ENCODE results near the gene MCMBP.

The MCMBP gene

DNA sequence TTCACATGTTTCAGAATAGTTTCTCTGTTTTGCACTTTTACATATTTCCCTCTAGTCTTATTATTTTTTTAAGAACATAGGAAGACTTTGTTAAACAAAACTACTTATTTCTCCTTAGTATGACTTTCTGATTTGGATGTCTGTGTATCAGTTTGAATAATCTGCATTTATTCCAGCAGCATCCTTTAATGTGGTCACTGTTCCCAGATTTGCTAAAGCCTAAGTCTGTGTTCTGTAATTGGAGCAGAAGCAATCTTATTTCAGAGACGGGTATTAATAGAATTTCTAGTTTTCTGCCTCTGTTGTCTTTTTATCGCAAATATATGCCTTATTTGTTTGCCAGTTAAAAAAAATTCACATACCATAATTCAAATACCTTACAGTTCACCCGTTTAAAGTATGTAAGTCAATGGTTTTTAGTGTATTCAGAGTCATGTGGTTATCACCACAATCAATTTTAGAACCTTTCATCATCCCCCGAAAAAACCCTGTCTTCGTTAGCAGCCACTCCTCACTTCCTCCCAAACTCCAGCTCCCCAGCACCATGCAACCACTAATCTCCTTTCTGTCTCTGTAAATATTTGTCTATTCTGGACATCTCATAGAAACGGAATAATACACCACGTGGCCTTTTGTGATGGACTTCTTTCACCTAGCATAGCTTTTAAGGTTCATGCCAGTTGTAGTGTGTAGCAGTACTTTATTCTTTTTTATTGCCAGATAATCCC is 88.1 kb downstream of the MCMBP start:
- TF ChIP-seq ZNF274 (IDR thresholded peaks at IDR 0.05; ENCODE audit: low read depth, low read length): no peak
- no peak overlapping the region for H3K4me3 ChIP-seq (ENCODE audit: low read length)

GRCh38 chr10:119783665-119784027 is 89.0 kb downstream of the MCMBP start:
- no peak for TF ChIP-seq ZNF274 (IDR thresholded peaks at IDR 0.05; ENCODE audit: low read depth, low read length)
- no peak overlapping the region for H3K4me3 ChIP-seq (ENCODE audit: low read length)

DNA sequence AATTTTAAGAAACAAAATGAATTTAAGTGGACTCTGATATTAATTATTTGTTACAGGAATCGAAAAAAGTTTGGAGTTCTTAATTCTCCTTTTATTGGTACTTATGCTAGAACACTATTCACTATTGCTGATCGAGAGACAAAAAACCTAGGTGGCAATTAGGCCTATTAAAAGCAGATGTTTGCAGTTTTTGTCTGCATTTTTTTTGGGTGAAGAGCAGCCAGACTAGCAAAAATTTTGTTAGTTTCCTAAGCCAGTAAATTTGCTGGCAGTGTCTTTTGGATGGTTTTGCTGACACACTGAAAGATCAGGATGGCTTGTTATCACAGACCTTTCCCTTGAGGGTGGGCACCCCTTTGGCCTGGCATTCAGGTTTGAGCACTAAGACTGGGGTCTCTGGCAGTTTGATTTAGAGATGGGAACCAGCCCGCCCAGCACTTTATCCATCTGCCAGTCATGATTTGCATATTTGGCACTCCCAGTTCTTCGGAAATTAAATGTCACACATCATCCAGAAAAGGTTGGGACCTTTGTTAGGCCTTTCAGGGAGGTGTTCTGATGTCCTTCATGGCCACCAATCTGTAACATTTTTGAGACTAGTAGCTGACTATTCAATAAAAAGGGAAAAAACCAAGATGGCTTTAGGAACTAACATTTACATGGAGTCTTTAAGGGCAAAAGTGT is 89.5 kb downstream of the MCMBP start:
- no peak for TF ChIP-seq ZNF274 (IDR thresholded peaks at IDR 0.05; ENCODE audit: low read depth, low read length)
- H3K4me3 ChIP-seq (ENCODE audit: low read length): no peak overlapping the region

DNA sequence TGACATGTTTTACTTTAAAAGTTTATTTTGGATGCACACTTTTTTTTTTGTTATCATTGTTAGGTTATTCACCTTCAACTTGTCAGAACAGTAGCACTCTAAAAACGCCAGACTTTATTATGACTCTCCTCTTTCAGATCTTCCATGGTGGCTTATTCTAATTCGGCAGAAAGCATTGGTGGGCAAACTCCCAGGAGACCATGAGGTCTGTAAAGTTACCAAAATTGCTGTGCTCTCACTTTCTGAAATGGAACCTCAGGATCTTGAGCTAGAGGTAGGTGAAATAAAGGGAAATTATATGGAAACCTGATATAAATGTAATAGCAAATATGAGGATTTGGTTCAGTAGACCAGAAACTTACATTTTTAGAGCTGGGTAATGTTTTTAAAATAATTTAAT is 91.1 kb downstream of the MCMBP start:
- no peak overlapping the region for H3K4me3 ChIP-seq (ENCODE audit: low read length)
- no peak for TF ChIP-seq ZNF274 (IDR thresholded peaks at IDR 0.05; ENCODE audit: low read depth, low read length)

DNA sequence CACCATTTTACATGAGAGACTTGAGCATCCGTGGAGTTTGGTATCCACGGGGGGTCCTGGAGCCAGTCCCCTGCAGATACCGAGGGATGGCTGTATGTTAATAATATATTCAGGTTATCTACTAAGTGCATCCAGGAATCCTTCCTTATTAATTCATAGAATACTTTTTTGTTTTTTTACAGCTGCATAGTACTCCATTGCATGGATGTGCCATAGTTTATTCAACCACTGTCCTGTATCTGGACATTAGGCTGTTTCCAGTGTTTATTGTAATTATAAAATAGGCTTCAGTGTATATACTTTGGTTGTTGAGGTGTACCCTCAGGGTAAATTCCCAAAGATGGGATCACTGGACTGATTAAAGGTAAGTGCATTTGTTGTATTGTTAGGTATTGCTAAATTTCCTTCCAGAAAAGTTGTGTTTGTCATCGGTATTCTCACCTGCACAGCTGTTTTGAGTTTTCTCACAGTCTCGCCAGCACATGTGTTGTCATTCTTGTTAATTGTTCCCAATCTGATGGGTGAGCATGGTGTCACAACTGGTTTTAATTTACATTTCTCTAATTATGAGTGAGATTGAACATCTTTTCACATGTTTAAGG is 91.7 kb downstream of the MCMBP start:
- no peak for TF ChIP-seq ZNF274 (IDR thresholded peaks at IDR 0.05; ENCODE audit: low read depth, low read length)
- H3K4me3 ChIP-seq (ENCODE audit: low read length): no peak overlapping the region

All from GM08714 (cell line).